HEK293 (cell line): ENCODE results near the gene CEACAM20.

Source experiments
- CTCF ChIA-PET: fragments of 350-600 bp; formaldehyde crosslinking; extraction: SDS; loops from one replicate; lab custom pipeline; 2021; ENCODE audit warnings: antibody characterized with exemption; lab: Yijun Ruan, JAX
- POLR2A ChIA-PET: fragments of 300-600 bp; formaldehyde crosslinking; extraction: SDS; loops from one replicate; lab custom pipeline; 2020; ENCODE audit warnings: antibody characterized with exemption, inconsistent platforms; lab: Yijun Ruan, JAX
- H3K27ac ChIP-seq: fragments of 200-500 bp; sonication (Bioruptor generic); 2 replicates; pipeline ENCODE4 v1.5.1; 2014; ENCODE audit warnings: low read depth, low read length, control low read depth, inconsistent platforms; ENCODE audit errors: extremely low read depth
- H3K36me3 ChIP-seq, 2 experiments: fragments of 200-500 bp in 1 of 2; sonication (Bioruptor generic) in 1 of 2; 1 replicate in 1 of 2; 2 replicates in 1 of 2; pipeline ENCODE4 v1.5.1; 2014 to 2017; ENCODE audit warnings: inconsistent platforms in 2 of 2, low read length in 2 of 2; ENCODE audit not compliant: control insufficient read depth in 2 of 2, insufficient read depth in 1 of 2
- H3K4me1 ChIP-seq: fragments of 200-500 bp; sonication (Bioruptor generic); 2 replicates; pipeline ENCODE4 v1.5.1; 2014; ENCODE audit warnings: mild to moderate bottlenecking, low read length, inconsistent platforms; ENCODE audit not compliant: control insufficient read depth, insufficient read depth
- H3K4me3 ChIP-seq: 2 replicates; pipeline ENCODE4 v1.5.1; 2011; ENCODE audit warnings: low read depth, mild to moderate bottlenecking, control low read depth, low read length, moderate library complexity
- H3K9me3 ChIP-seq: fragments of 200-500 bp; sonication (Bioruptor generic); 2 replicates; pipeline ENCODE4 v1.5.1; 2014; ENCODE audit warnings: low read depth, low read length, inconsistent platforms; ENCODE audit not compliant: control insufficient read depth, insufficient read depth
- EGR2 ChIP-seq: fragments of 450-650 bp; formaldehyde crosslinking; IDR thresholded peaks from 2 replicates; pipeline ENCODE4 v1.5.1; 2016; ENCODE audit warnings: low read depth, missing biosample characterization, missing genetic modification characterization
- RBAK ChIP-seq: fragments of 450-650 bp; formaldehyde crosslinking; IDR thresholded peaks from 2 replicates; pipeline ENCODE4 v1.5.1; 2016; ENCODE audit warnings: missing biosample characterization, missing genetic modification characterization
- ZEB2 ChIP-seq: fragments of 450-650 bp; formaldehyde crosslinking; IDR thresholded peaks from 2 replicates; pipeline ENCODE4 v1.5.1; 2016; ENCODE audit warnings: missing biosample characterization, missing genetic modification characterization
- ZNF184 ChIP-seq: fragments of 450-650 bp; IDR thresholded peaks from 2 replicates; pipeline ENCODE4 v1.5.1; 2018; ENCODE audit warnings: missing biosample characterization, mild to moderate bottlenecking, missing genetic modification characterization
- ZNF510 ChIP-seq: fragments of 450-650 bp; formaldehyde crosslinking; IDR thresholded peaks from 2 replicates; pipeline ENCODE4 v1.5.1; 2018; ENCODE audit warnings: mild to moderate bottlenecking, missing genetic modification characterization, missing biosample characterization; ENCODE audit not compliant: insufficient replicate concordance
- ZNF670 ChIP-seq: fragments of 450-650 bp; formaldehyde crosslinking; IDR thresholded peaks from 2 replicates; pipeline ENCODE4 v1.5.1; 2016; ENCODE audit warnings: missing biosample characterization, missing genetic modification characterization, low read depth
- ZNF677 ChIP-seq: fragments of 450-650 bp; IDR thresholded peaks from 2 replicates; pipeline ENCODE4 v1.5.0; 2018; ENCODE audit warnings: missing biosample characterization, mild to moderate bottlenecking, missing genetic modification characterization, moderate library complexity
- ZNF837 ChIP-seq: fragments of 450-650 bp; formaldehyde crosslinking; IDR thresholded peaks from 2 replicates; pipeline ENCODE4 v1.5.1; 2016; ENCODE audit warnings: missing biosample characterization, missing genetic modification characterization
- ZSCAN23 ChIP-seq: fragments of 450-650 bp; formaldehyde crosslinking; IDR thresholded peaks from 2 replicates; pipeline ENCODE4 v1.5.1; 2016; ENCODE audit warnings: missing biosample characterization, missing genetic modification characterization
- TF ChIP-seq, protein P1 (sequence below): fragments of 450-650 bp; formaldehyde crosslinking; IDR thresholded peaks from 2 replicates; pipeline ENCODE4 v1.5.1; 2016; ENCODE audit warnings: missing biosample characterization, missing genetic modification characterization
- TF ChIP-seq, protein P2 (sequence below): fragments of 450-650 bp; formaldehyde crosslinking; IDR thresholded peaks from 2 replicates; pipeline ENCODE4 v1.5.1; 2017; ENCODE audit warnings: missing biosample characterization, missing genetic modification characterization
- TF ChIP-seq, protein P3 (sequence below): fragments of 450-650 bp; formaldehyde crosslinking; IDR thresholded peaks from 2 replicates; pipeline ENCODE4 v1.5.1; 2016; ENCODE audit warnings: missing biosample characterization, missing genetic modification characterization
- TF ChIP-seq, protein P4 (sequence below): fragments of 450-650 bp; formaldehyde crosslinking; IDR thresholded peaks from 2 replicates; pipeline ENCODE4 v1.5.1; 2017; ENCODE audit warnings: missing biosample characterization, missing genetic modification characterization

The CEACAM20 gene

DNA sequence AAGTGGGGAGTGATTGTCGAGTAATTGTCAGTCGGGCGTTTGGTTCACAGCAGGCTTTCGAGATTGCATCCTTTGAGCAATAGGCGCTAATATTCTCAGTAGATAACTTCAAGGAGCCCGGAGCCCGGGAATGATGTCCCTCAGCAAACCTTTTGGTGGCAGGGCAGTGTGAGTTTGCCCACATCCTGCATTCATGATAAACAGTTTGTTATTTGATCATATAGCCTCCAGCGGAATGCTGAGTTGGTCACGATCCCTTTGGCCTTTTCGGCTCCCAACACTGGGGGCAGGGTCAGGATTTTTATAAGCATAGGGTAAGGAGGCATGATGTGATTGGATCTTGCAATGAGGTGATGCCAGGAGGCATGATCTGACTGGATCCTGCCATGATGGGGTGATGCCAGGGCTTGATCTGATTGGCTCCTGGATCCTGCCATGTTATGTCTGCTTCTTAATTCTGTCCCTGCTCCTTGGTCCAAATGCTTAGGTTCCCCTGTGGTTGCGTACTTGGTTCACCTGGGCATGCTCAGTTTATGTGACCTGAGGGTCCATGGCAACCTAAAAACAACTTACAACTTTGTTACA lies 45.7 kb upstream of the CEACAM20 start:
- Histone ChIP-seq H3K4me1 (no peaks in the 10 kb centered on the region), H3K27ac (no peak overlapping the region), H3K36me3 (no peaks in the 10 kb centered on the region)
- TF ChIP-seq, protein P1, sequence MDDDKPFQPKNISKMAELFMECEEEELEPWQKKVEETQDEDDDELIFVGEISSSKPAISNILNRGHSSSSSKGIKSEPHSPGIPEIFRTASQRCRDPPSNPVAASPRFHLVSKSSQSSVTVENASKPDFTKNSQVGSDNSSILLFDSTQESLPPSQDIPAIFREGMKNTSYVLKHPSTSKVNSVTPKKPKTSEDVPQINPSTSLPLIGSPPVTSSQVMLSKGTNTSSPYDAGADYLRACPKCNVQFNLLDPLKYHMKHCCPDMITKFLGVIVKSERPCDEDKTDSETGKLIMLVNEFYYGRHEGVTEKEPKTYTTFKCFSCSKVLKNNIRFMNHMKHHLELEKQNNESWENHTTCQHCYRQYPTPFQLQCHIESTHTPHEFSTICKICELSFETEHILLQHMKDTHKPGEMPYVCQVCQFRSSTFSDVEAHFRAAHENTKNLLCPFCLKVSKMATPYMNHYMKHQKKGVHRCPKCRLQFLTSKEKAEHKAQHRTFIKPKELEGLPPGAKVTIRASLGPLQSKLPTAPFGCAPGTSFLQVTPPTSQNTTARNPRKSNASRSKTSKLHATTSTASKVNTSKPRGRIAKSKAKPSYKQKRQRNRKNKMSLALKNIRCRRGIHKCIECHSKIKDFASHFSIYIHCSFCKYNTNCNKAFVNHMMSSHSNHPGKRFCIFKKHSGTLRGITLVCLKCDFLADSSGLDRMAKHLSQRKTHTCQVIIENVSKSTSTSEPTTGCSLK (tag by site-specific recombination): no peak
- no peak for TF ChIP-seq ZNF670 (tag by site-specific recombination)
- TF ChIP-seq, protein P2, sequence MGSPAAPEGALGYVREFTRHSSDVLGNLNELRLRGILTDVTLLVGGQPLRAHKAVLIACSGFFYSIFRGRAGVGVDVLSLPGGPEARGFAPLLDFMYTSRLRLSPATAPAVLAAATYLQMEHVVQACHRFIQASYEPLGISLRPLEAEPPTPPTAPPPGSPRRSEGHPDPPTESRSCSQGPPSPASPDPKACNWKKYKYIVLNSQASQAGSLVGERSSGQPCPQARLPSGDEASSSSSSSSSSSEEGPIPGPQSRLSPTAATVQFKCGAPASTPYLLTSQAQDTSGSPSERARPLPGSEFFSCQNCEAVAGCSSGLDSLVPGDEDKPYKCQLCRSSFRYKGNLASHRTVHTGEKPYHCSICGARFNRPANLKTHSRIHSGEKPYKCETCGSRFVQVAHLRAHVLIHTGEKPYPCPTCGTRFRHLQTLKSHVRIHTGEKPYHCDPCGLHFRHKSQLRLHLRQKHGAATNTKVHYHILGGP (tag by site-specific recombination): no peak
- no peak for TF ChIP-seq ZNF510 (tag by site-specific recombination)
- no peak for TF ChIP-seq ZNF677 (tag by site-specific recombination)
- no peak for TF ChIP-seq ZSCAN23 (tag by site-specific recombination)
- TF ChIP-seq, protein P3, sequence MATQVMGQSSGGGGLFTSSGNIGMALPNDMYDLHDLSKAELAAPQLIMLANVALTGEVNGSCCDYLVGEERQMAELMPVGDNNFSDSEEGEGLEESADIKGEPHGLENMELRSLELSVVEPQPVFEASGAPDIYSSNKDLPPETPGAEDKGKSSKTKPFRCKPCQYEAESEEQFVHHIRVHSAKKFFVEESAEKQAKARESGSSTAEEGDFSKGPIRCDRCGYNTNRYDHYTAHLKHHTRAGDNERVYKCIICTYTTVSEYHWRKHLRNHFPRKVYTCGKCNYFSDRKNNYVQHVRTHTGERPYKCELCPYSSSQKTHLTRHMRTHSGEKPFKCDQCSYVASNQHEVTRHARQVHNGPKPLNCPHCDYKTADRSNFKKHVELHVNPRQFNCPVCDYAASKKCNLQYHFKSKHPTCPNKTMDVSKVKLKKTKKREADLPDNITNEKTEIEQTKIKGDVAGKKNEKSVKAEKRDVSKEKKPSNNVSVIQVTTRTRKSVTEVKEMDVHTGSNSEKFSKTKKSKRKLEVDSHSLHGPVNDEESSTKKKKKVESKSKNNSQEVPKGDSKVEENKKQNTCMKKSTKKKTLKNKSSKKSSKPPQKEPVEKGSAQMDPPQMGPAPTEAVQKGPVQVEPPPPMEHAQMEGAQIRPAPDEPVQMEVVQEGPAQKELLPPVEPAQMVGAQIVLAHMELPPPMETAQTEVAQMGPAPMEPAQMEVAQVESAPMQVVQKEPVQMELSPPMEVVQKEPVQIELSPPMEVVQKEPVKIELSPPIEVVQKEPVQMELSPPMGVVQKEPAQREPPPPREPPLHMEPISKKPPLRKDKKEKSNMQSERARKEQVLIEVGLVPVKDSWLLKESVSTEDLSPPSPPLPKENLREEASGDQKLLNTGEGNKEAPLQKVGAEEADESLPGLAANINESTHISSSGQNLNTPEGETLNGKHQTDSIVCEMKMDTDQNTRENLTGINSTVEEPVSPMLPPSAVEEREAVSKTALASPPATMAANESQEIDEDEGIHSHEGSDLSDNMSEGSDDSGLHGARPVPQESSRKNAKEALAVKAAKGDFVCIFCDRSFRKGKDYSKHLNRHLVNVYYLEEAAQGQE (tag by site-specific recombination): no peak
- TF ChIP-seq ZEB2 (tag by site-specific recombination): no peak
- TF ChIP-seq RBAK (tag by site-specific recombination): no peak
- TF ChIP-seq, all 188 proteins: peak for 0
- CTCF ChIA-PET: interaction anchor here (0.8 to 2.8 kb wide), 4 partner anchors 9 to 196 kb away, joined by 3 to 44 read pairs (median 9); no protein-coding TSS in a partner anchor
- Histone ChIP-seq H3K9me3 (no peaks in the 10 kb centered on the region), H3K4me3 (no peak overlapping the region)
- POLR2A ChIA-PET: no interaction called here

DNA sequence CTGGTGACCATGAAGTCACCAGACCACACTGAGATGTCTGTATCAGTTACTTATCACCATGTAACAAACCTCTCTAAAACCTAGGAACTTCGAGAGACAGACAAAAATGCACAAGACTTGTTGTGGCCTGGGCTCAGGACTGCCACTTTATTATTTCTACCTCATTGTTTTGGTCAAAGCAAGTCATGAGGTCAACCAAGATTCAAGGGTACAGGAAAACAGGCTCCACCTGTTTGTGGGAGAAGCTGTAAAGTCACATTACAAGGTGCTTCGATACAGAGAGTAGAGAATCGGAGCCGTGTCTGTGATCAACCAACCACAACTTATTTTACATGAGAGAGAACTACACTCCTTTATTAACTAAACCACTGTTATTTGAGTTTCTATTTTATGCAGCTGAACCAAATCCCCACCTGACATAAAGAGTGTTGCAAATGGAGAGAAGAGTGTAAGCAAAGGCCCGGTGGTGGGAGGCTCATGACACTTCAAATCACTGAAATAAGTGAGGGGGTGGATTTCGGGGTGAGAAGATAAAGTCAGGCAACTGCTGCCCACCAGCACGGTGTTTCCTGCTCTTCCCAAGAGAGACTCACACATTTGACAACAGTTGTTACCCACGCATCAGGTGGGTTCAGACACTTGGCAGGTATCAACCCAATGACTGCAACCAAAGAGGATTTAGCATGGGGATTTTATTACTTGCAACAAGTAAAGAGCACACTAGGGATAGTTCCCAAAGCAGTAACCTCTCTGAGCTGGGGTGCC lies 44.9 kb upstream of the CEACAM20 start:
- no peaks in the 10 kb centered on the region for H3K9me3 ChIP-seq
- no peak overlapping the region for H3K4me3 ChIP-seq
- ChIA-PET CTCF (interaction anchor here (0.5 to 2.1 kb wide), 7 partner anchors 9 to 205 kb away, joined by 3 to 17 read pairs (median 7); no protein-coding TSS in a partner anchor), POLR2A (interaction anchor here (0.6 to 0.7 kb wide), 3 partner anchors 103 to 820 kb away, joined by 3 to 5 read pairs (median 5); no protein-coding TSS in a partner anchor)
- peak; percentile 37; the same call in 1 of the 2 replicates for TF ChIP-seq EGR2 (tag by site-specific recombination)
- TF ChIP-seq, protein P4, sequence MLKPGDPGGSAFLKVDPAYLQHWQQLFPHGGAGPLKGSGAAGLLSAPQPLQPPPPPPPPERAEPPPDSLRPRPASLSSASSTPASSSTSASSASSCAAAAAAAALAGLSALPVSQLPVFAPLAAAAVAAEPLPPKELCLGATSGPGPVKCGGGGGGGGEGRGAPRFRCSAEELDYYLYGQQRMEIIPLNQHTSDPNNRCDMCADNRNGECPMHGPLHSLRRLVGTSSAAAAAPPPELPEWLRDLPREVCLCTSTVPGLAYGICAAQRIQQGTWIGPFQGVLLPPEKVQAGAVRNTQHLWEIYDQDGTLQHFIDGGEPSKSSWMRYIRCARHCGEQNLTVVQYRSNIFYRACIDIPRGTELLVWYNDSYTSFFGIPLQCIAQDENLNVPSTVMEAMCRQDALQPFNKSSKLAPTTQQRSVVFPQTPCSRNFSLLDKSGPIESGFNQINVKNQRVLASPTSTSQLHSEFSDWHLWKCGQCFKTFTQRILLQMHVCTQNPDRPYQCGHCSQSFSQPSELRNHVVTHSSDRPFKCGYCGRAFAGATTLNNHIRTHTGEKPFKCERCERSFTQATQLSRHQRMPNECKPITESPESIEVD (tag by site-specific recombination): no peak
- no peak for TF ChIP-seq ZNF184
- no peak for TF ChIP-seq ZNF837 (tag by site-specific recombination)
- TF ChIP-seq, all 188 proteins: peak for 1
- Histone ChIP-seq H3K36me3 (no peaks in the 10 kb centered on the region), H3K27ac (no peak overlapping the region), H3K4me1 (no peaks in the 10 kb centered on the region)
